NCI-H748 treated with DMSO at 0.1 percent for 48 hours (cell line): ENCODE results near the gene C4B.

Experiments used
- DNase-seq: peaks from one replicate; lab custom pipeline; 2025; lab: John Stamatoyannopoulos, UW

The C4B gene

GRCh38 chr6:32082935-32083334, 68.3 kb downstream of the C4B start:
- no peak for DNase-seq

- DNase-seq: no peak
Observed at GRCh38 chr6:32083812-32084768, 69.5 kb downstream of the C4B start.

DNA sequence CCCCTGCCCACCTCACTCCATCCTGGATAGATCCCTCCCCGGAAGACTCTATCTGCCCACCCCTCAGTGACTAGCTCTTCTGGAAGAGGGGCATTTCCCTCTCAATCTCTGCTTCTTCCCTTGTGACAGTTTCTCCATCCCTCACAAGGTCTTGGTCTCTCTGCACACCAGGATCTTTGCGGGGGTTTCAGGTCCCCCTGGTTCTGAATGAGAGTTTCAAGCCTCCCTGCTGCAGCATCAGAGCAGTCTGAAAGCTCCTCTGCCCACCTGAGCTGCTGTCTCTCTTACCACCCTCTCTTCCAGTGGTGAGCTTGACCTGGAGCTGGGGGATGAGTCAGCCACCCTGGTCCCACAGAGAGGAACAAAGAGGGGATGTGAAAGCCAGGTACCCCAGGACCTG, 70.2 kb downstream of the C4B start:
- no peak for DNase-seq
